Measurements from ENCODE around the gene ALG8. TPM values are rescaled to one million over a fixed set of nuclear protein-coding genes. Genes with fewer than 3 reads are reported as not detected.
"Not testable (repeated sequence)": the region's sequence is repeated elsewhere in the genome, so short reads cannot be mapped to it uniquely, and the experiment has no call there.

Gene ALG8
- 55.2 and 55.9 TPM in 2 replicates for total RNA-seq (2014; rRNA removed; shearing (Covaris generic))
- polyA plus RNA-seq (2014; cell fraction: nucleus; rRNA removed): 39.1 and 126 TPM in 2 replicates

DNA sequence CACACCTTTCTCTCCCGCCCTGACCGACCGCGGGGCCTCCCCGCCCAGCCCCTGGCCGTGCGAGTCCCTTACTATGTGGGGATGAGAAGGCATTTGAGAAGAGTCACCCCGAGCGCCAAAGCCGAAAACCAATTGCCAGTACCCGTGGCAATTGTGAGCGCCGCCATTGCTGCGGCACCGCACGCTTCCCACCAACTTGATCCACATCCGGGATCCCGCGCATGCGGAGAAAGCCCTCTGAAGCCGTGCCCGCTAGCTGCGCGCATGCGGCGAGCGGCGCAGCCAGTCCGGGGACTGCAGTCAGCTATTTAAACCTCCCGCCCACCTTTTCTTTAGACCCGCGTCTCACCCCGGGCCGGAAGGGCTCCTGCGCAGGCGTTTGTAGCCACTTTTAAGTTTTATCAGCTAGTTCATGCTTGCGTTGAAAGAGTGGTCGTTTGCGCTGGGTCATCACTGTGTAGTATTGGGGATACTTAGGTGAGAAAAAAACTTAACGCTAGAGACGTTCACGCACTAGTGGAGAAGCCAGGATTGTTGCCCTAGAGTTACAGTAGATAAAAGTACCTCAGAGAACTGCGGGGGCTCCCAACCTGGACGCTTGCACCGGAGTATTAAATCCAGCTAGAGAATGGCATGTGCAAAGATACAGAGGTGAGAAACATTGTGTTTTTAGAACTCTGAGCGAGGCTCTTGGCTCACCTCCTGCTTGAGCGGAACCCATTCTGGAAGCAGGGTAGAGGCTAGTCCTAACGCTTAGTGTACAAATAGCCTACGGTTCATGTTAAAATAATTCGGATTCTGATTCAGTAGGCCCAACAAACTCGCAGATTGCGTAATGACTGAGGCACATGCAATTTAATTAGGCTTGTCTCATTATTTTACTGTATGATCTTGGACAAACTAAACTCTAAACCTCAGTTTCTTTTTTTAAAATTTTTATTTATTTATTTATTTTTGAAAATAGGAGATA lies at the start of gene ALG8:
Gene ALG8, minus strand, starts transcription at position 205 of the 970 bp plus-strand sequence. Its CDS starts 38 bp downstream, at position 167.
- peak; percentile 84 for DNase-seq (ENCODE audit: extremely low read depth, low read depth)

DNA sequence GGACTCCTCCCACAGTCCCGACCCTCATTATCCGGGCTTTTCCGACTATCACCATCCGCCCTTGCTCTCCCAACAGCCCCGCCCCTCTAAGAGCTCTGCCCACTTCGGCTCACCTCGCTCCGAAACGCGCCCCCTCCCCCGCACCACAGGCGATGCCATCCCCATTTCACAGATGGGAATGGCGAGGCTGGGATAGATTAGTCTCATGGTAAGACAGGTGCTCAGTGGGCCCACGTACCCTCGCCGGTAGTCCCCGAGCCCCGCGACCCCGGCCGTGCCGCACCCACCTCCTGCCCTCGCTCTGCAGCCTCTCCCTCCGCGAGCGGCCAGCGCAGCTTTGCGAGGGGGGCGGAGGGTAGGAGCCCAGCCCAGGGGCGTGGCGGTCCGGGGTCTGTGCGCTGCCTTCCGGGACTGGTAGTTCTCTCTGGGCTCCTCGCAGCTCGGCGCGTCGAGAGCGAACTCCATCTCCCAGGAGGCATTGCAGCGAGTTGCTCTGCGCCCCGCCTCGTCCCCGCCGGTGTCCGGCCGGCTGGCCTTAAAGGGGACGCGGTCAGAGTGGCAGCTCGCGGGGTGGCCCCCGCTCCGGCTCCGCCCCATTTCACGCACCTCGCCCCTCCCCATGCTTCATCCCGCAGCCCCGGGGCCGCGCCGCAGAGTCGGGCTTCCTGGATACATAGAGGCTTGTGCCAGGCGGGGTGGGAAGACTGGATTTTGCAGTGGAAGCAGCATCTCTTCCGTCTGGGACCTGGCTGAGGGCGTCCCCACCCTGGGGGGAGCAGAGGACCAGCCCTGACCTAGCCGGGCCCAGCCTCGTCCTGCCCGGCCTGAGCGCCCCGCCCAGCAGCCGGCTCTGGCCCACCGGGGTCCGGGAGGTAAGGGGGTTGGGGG lies 49.1 kb upstream of the ALG8 start, which contains the start of the genes KCTD21 and USP35:
Gene KCTD21, minus strand, starts transcription at position 341 of the 888 bp plus-strand sequence. CDS start 14,072 bp downstream, outside the sequence.
Gene USP35, plus strand, starts transcription at position 634 of the 888 bp plus-strand sequence. CDS start 7,327 bp downstream, outside the sequence.
- peak; percentile 92 for DNase-seq (ENCODE audit: extremely low read depth, low read depth)

- no peak for DNase-seq (ENCODE audit: extremely low read depth, low read depth)
Observed at GRCh38 chr11:78187366-78188285, 48.2 kb upstream of the ALG8 start.

GRCh38 chr11:78181185-78181584 lies 41.8 kb upstream of the ALG8 start:
- no peak for DNase-seq (ENCODE audit: extremely low read depth, low read depth)

- no peak for DNase-seq (ENCODE audit: extremely low read depth, low read depth)
Observed at GRCh38 chr11:78180751-78181150, 41.3 kb upstream of the ALG8 start.

- no peak for DNase-seq (ENCODE audit: extremely low read depth, low read depth)
Observed at GRCh38 chr11:78179459-78180071, 40.1 kb upstream of the ALG8 start.

DNA sequence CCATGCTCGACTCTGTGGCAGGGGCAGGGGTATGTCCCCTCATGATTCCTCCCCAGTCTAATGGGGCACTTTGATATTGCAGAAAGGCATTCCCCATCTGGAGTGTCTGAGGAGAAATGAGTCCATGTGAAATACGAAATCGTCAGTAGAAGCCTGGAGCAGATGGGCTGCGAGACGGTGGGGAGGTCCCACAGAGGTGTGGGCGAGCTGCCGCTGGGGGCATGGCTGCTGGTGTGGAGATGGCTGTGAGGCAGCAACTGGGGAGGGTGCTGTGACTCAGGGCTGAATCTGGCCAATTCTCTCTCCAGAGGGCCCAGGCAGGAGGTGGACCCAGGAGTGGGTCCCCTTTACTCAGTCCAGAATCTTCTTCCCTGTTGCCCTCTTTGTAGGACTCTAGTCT lies 37.8 kb upstream of the ALG8 start:
- no peak for DNase-seq (ENCODE audit: extremely low read depth, low read depth)

DNA sequence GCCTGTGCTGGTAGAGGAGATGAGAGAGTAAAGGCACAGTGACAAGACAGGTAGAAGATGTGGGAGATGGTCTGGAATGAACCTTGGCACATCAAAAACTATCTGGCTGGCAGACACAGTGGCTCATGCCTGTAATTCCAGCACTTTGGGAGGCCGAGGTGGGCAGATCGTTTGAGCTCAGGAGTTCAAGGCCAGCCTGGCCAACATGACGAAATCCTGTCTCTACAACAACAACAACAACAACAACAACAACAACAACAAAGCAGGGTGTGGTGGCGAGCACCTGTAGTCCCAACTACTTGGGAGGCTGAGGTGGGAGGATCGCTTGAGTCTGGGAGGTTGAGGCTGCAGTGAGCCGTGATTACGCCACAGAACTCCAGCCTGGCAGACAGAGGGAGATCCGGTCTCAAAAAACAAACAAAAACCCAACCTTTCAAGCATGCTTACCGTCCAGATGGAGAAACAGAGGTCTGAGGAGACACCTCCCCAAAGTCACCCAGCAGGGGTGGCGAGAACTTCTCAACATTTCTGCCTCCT lies 37.2 kb upstream of the ALG8 start:
- no peak for DNase-seq (ENCODE audit: extremely low read depth, low read depth)

DNA sequence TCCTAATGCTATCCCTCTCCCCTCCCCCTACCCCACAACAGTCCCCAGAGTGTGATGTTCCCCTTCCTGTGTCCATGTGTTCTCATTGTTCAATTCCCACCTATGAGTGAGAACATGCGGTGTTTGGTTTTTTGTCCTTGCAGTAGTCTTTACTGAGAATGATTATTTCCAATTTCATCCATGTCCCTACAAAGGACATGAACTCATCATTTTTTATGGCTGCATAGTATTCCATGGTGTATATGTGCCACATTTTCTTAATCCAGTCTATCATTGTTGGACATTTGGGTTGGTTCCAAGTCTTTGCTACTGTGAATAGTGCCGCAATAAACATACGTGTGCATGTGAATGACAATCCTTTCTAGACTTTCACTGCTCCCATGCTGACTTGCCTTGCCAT lies 36.4 kb upstream of the ALG8 start:
- not testable (repeated sequence) for DNase-seq (ENCODE audit: extremely low read depth, low read depth)

DNA sequence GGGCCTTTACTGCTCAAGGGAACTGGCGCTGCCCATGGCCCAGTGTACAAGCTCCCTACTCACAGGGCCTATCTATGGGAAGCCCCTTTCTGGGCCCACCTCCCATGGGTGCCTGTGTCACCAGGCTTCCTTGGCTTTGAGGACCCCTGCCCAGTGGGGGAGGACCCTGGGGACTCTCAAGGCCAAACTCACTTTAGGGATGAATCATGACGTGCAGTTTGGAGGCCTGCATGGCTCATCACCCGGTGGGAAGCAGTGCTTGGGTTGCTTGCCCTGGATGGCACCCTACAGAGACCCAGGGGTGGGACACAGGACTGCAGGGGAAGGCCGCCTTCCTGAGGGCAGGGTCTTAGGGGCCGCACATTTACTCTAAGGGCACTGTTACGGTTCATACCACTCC lies 32.5 kb upstream of the ALG8 start:
- no peak for DNase-seq (ENCODE audit: extremely low read depth, low read depth)

DNA sequence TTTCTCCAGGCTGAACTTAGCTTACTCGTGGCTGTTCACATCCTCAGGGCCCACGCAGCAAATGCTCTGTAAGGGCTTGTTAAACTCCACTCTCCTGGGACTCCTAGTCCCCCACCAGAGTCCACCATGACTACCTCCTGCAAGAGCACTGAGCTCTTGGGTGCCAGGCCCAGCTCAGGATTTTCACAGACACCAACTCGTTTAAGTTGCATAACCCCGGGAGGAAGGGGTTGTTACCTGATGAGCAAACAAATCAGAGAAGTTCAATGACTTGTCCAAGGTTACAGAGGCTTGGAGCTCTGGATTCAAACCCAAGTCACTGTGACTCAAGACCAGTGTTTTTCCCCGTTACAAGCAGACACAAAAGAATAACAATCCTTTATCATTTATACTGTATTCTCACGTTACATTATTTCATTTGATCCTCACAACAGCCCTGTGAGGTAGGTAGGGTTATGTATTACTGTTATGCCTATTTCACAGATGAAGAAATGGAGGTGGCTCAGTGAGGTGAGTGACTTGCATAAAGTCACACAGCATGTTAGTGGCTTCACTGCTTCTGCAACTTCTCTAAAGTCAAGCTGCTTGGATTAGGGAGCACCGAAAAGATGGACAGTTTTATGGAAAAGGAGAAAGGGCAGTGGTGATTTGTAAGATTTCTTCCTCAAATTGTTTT lies 31.6 kb upstream of the ALG8 start:
- DNase-seq (ENCODE audit: extremely low read depth, low read depth): no peak

DNA sequence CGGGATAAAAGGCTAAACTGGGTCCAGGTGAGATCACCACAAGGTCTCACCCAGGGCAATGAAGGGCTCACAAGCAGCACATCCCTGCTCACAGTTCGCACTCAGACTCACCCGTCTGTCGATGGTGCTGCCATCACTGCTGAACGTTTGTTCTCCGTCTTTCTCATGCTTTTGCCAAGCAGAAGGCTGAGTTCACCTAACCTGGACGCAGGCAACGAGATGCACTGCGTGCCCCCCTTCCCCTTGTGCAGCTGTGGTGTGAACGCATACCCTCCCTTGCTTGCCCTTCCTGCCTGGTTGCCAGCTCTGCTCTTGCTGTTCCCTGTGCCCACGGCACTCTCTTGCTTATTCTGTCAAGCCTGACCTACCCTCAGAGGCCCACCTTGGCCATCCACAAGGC lies 31.0 kb upstream of the ALG8 start:
- DNase-seq (ENCODE audit: extremely low read depth, low read depth): no peak

GRCh38 chr11:78168539-78169477 lies 29.4 kb upstream of the ALG8 start:
- no peak for DNase-seq (ENCODE audit: extremely low read depth, low read depth)

DNA sequence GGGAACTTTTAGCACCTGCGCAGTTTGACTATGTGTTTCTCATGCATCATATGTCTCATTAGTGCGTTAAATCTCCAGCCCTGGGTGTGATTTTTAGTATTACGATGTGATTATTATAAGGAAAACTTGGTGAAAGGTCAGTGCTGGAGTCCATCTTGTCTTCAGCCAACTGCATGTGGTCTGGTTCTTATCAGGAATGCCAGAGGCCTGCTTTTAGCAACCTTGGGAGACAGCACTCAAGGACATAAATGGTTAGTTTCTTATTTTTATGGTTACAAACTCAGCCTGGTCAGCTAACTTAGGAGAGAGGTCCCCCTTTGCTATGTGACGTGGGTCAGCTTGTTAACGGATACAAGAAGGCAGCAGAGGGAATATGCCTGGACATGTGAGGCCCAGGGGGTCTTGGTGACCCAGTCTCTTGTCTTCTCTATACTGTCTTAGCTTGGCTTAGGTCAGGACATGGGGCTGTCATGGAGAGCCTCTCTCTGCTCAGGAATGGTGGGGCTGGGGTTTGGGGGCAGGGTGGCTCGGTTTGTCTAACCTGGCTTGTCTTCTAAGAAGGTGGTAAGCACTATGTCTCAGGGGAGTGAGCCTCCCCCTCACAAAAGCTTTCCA lies 27.5 kb upstream of the ALG8 start:
- no peak for DNase-seq (ENCODE audit: extremely low read depth, low read depth)

GRCh38 chr11:78164471-78164870 lies 25.0 kb upstream of the ALG8 start:
- DNase-seq (ENCODE audit: extremely low read depth, low read depth): no peak

- no peak for DNase-seq (ENCODE audit: extremely low read depth, low read depth)
Observed at GRCh38 chr11:78163828-78164227, 24.4 kb upstream of the ALG8 start.

DNA sequence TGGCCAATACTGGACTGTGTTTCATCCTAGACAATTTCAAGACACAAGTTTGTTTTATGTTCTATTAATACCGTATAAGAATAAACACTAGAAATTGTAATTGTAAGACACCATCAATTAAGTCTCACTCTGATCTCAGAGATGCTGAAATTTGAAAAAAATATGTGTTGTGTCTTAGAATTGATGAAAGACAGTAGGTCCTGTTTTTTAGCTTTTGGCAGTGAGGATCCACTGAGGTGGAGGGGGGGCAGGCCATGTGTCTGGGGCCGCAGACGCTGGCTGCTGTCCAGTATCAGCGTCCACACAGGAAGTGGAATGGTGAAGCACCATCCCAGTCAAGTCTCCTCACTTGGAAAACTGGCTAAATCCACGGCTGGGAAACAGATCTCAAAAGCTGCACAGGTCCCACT lies 22.5 kb upstream of the ALG8 start:
- no peak for DNase-seq (ENCODE audit: extremely low read depth, low read depth)
